ENCODE results near the gene COLEC12.

Gene COLEC12

GRCh38 chr18:382423-382984 lies 118.0 kb downstream of the COLEC12 start:
- ATAC-seq = no peak

DNA sequence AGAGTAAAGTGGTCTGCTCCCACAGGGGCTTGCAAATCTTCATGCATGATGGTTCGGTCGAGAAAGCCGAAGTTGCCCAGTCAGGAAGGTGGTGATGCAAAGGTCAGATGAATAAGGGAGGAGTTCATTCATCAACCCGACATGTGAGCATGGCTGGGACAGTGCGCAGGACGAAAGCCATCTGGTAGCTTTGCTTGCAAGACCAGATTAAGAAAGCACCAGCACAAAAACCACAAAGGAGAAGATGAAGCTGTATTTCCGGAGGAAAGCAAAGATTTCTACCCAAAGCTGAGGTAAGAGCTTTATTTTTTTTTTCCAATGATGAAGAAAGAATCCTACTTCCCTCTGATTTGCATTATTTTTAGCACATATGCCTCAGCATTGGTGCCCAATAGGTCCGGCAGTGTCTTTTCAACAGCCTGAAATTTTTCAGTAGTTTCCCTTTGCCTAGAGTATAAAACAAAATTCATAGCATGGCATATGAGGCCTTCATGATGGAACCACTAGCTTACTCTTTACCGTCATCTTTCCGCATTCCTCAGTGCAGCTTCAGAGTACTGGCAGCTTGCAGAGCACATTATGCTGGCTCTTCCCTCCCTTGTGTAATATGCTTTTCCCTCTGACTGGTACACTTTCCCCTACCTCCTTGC lies 120.7 kb downstream of the COLEC12 start:
- no peak for ATAC-seq

DNA sequence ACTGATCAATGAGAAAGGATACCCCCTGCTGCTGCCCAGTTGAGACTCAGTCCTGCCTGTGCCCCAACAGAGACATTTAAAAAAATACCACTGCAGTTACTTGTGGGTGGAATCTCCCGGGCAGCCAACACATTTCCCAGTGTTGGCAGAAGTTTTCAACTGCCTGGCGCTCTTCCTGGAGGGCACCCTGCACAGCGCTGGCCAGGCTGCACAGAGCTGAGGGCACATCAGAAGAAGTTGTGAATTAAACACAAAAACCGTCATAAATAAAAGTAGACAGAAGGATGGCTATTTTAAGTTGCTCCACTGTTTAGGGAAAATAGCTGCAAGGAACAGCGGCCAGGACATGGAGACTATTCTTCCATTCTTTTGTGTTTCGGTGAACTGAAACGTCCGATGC lies 122.4 kb downstream of the COLEC12 start:
- no peak for ATAC-seq

DNA sequence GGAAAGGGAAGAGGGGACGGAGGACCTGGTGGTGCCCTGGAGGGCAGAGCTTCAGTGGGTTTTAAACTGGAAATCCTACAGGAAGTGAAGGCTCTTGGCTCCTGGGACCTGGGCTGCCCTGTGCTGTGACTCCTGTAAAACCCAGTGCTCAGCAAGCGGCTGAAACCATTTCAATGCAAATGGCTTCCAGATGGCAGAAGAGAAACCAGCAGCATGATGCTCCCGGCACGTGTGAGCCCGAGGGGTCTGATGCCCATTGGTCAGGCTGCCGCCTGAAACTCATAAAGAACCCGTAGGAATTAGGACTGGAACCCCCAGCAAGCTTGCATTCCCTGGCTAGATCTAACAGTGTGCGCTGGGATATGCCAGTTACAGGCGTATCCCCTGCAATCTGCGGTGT lies 123.4 kb downstream of the COLEC12 start:
- ATAC-seq = no peak

DNA sequence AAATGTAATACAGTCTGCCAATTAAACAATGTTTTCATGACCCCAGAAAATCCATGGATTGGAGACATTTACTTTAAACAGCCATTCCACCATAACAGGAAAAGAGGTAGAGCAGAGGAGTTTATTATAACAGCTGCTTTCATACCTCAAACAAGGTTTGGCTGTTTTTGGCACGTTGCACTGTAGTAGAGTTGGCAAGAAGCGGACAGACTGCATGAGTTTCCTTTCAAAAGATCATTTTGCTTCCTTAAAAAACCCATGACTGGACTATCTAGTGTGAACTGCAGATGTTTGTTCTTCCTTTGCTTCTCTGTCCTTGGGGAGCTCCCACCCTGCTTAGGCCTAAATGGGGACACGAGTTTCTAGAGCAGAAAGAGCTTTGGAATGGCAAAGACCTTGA lies 124.2 kb downstream of the COLEC12 start:
- no peak for ATAC-seq

GRCh38 chr18:374721-375168 lies 125.8 kb downstream of the COLEC12 start:
- no peak for ATAC-seq

GRCh38 chr18:373780-374179 lies 126.7 kb downstream of the COLEC12 start:
- no peak for ATAC-seq

DNA sequence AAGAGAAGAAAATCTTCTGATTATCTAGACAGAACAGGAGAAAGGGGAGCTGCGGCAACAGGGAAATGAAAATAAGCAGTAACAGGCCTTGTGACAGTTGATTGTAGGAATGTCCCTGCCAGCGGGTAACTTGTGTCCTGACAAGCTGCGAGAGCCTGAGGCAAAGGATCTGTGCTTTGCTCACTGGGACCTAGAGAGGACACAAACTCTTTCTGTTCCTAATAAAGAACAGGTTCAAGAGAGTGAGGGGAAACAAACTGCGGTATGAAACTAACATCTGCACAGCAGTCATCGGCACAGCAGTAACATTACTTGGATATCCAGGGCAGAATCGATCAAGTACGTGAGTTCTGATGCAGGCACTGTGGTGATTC lies 128.9 kb downstream of the COLEC12 start:
- no peak for ATAC-seq

DNA sequence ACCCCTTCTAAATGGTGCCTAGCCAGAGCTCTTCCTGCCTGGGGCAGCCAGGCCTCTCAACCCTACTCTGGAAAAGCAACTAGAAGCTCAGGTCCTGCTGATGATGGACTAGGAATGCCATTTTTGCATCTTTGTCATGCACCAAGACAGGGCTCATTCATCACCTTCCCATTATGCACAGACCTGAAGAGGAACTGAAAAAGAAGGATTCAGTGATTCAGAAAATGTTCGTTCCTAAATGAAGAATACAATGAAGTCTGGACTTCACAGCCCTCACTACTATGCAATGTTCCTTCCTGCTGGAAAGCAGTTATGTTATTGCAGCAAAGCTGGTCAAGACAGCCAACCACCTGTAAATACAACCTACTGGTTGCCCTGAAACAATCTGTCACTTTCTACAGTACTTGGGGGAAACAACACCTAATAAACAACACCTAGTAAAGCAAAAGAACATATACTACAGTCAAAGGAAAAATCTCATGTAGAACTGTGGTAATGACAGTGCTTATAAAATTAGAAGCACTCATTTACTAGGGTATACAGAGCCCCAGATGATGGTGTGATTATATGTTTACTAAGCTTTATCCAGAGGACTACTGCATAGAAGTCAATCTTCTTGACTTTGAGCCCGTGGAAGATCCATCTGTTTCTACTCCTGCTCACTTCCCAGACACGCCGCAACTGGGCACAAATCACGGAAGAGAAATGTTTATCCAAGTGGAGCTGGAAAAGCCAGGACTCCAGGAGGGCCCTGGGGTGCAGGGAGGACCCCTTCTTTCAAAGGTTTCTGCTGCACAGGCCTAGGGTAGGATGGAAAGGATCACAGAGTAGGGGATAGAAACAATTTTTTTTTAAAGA lies 129.5 kb downstream of the COLEC12 start:
- ATAC-seq = no peak

- no peak for ATAC-seq
These were observed 131.1 kb downstream of the COLEC12 start for GRCh38 chr18:369224-370015.

GRCh38 chr18:366466-367061 lies 133.9 kb downstream of the COLEC12 start:
- ATAC-seq = no peak

- ATAC-seq = no peak
These were observed 134.8 kb downstream of the COLEC12 start for GRCh38 chr18:365651-366050.

- no peak for ATAC-seq
These were observed 136.2 kb downstream of the COLEC12 start for GRCh38 chr18:364256-364826.

- no peak for ATAC-seq
These were observed 137.0 kb downstream of the COLEC12 start for GRCh38 chr18:363301-364085.

DNA sequence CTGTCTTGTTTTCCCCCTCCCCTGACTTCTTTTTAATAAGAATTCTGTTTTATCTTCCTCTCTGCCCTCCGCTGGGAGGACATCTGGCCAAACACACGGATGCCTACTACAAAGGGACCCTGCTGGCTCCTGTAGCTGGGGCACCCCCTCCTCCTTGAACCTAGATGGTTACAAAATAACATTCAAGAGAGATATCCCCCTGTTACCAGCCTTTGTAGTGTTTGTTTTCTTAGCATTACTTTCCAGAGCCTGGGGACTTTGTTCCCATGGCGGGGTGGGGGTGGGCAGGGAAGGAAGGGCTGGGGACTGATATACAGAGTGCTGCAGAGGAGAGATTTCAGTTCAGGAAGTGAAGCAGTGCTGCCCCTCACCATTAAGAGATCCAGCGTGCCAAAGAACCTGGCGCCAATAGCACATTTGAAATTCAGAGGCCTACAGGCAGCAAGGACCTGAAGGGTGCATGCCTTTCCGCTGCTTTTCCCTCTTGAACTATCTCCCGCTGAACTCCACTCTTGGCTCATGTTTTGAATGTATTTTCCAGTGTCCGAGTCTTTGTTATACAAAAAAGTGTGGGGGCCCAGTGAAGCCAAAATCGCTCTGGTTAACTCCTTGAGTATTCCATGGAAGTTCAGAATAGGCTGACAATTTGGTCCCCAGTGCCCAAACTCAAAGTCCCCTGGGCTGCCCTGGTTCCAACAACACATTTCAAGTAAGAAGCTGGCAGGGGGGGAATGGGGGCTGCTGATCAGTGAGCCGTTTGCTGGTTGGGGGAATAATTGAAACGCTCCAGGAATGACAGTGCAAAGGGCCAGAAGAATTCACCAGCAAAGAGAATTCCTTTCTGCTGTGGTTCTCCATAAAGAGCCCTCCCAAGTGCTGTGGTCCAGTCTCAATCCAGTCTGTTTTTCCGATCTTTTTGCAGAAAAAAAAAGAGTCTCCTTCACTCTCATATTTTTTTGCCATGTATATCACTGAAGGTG lies 137.9 kb downstream of the COLEC12 start:
- ATAC-seq = no peak

DNA sequence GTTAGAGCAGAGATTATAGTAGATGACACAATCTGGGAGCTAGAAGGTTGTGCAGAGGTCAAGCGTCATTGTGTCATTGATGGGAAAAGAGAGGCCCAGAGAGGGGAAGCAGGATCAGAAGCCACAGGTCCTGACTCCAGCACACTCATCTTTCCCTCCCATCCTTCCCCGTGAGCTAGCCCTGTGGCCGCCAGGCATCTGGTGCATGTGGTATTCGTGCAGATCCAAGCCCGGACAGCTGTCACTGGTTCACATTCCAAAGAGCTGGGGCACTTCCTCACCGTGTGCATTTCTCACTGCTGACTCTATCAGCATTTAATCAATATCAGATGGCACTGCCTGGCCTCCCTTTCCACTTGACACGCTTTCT lies 138.6 kb downstream of the COLEC12 start:
- ATAC-seq = no peak

DNA sequence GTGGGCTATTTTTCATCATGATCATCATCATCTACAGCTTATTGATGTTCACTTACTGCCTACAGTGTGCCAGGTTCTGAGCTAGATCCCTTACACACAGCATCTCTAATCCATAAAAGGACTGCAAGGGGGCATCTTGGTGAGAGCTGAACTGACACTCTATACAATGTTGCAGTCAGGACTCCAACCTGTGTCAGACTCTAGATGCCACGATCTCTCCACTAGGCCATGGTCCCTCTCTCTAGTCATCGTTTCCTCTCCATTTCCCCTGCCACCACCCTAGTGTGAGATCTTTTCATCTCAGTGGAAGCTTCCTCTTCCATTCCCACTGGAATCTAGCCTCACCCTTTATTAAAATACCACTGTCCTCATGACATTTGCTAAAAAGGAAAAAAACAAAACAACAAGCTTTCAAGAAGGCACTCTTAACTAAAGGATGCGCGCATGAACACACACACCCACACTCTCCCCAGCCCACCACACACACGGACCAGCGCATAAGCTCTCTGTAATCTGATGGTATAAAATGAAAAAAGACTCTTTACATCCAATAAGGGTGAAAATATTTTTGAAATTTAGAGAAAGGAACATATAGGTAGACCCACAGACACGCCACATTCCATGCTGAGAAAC lies 139.3 kb downstream of the COLEC12 start:
- ATAC-seq = no peak

GRCh38 chr18:360676-361075 lies 139.8 kb downstream of the COLEC12 start:
- no peak for ATAC-seq

DNA sequence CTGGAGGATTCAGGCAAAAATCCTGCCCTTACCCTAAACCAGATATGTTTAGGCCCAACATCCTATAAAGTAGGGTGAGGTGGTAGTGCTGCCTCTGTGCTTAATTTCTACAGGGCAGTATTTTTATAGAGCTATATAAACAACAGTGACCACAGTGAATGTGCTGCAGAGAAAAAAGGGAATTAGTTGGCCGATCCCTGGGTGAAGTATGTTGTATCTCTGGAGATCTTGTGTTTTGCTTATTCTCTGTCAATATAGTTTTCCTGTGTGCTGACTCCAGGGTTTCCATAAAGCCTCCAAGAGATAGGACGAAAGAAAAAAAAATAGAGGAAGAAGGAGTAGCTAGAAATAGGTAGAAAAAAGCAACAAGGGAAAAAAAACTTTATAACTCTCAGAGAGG lies 143.7 kb downstream of the COLEC12 start:
- ATAC-seq = no peak

DNA sequence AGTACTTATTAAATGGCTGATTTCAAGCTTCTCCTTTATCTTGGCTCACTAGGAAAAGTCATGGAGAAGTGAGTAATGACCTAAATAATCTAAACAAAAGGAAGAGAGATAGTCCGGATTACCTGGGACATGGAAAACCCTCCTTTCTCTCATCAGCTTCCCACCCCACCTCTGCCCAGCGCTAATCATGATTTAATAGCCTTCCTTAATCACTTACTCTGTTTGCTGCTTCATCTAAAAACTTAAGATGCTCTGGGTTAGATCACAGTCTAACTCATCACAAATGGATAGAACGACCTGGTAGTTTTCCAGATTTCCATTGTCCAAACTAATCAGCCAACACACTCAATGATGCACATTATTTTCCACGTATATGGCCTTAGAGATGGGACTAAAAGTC lies 144.8 kb downstream of the COLEC12 start:
- ATAC-seq = no peak

Measured in activated CD4-positive, CD25-positive, alpha-beta regulatory T cell treated with anti-CD3 and anti-CD28 coated beads, Interleukin-2, amount 50 U/mL, for 24 hours (primary cell).